K562 (cell line): ENCODE data around the gene EVI5. TPM values are rescaled to one million over a fixed set of nuclear protein-coding genes. Genes with fewer than 3 reads are reported as not detected.

Experiments used
- BRD4 ChIP-seq: fragments of 200-600 bp; sonication (generic); IDR thresholded peaks from 2 replicates; pipeline ENCODE4 v1.6.1; 2017; ENCODE audit warnings: inconsistent platforms
- LARP7 ChIP-seq: fragments of 450-650 bp; IDR thresholded peaks from 2 replicates; pipeline ENCODE4 v1.6.1; 2016
- PHF8 ChIP-seq: fragments of 200-600 bp; sonication (generic); IDR thresholded peaks from 2 replicates; pipeline ENCODE4 v1.6.1; 2012; ENCODE audit warnings: mixed run types, mild to moderate bottlenecking, inconsistent platforms, low read length, moderate library complexity, borderline replicate concordance
- ZNF239 ChIP-seq: fragments of 250-450 bp; sonication (Bioruptor Pico); IDR thresholded peaks from 2 replicates; pipeline ENCODE4 v1.4.0; 2020; ENCODE audit warnings: mild to moderate bottlenecking
- ZNF584 ChIP-seq: fragments of 200-800 bp; sonication (Bioruptor generic); IDR thresholded peaks from 2 replicates; pipeline ENCODE4 v1.6.1; 2016; ENCODE audit warnings: low read depth, mild to moderate bottlenecking, missing genetic modification characterization, missing compliant biosample characterization
- polyA plus RNA-seq, 8 experiments: library from polyadenylated mRNA; depleted of rRNA in 4 of 8; stranded (reverse) in 5 of 8; unstranded in 3 of 8; fragments of >200 nt; fragmentation: Nextera tagmentation in 2 of 8; fragmentation: Illumina TruSeq in 1 of 8; extraction: Ambion mirVana in 2 of 8; extraction: Trizol in 1 of 8; gene quantifications; 2 replicates each; pipeline versions ENCODE4 v1.2.1 to v1.2.3, GENCODE V29; 2011 to 2014; ENCODE audit warnings: inconsistent platforms in 1 of 8, missing spikeins in 1 of 8
- total RNA-seq, 7 experiments: library from RNA; depleted of rRNA in 6 of 7; stranded (reverse); fragments of >200 nt in 6 of 7; fragmentation: Illumina TruSeq in 2 of 7; extraction: Trizol in 2 of 7; gene quantifications; 2 replicates each; pipeline versions ENCODE4 v1.2.1 to v1.2.3, GENCODE V29; 2011 to 2021; ENCODE audit warnings: low replicate concordance in 1 of 7
- TF ChIP-seq, protein P1 (sequence below), 2 experiments: IDR thresholded peaks; 2 replicates each; pipeline ENCODE4 v1.6.1; 2012; ENCODE audit warnings: improper control_type of control experiment in 2 of 2, low read depth in 2 of 2, low read length in 2 of 2, borderline replicate concordance in 1 of 2
- TF ChIP-seq, protein P2 (sequence below), 2 experiments: fragments of 450-650 bp in 1 of 2; sonication (generic) in 1 of 2; formaldehyde crosslinking in 1 of 2; IDR thresholded peaks; 2 replicates each; pipeline versions ENCODE4 v1.7.1 to v1.9.0; 2016 to 2022; ENCODE audit warnings: inconsistent platforms in 1 of 2, mild to moderate bottlenecking in 1 of 2, missing genetic modification reagents in 1 of 2
- TF ChIP-seq, protein P3 (sequence below): IDR thresholded peaks from 2 replicates; pipeline ENCODE4 v1.6.1; 2016; ENCODE audit warnings: missing genetic modification characterization, missing compliant biosample characterization
- TF ChIP-seq, protein P4 (sequence below): fragments of 450-650 bp; IDR thresholded peaks from 2 replicates; pipeline ENCODE4 v1.6.1; 2017; ENCODE audit warnings: antibody characterized with exemption, mild to moderate bottlenecking

The EVI5 gene
- total and polyA plus RNA-seq, 9 of the 15 experiments (the other 6 are each of a cell fraction or from before 2014, with no cell fraction given): 1.7 to 50.1 (median 13.7) TPM

DNA sequence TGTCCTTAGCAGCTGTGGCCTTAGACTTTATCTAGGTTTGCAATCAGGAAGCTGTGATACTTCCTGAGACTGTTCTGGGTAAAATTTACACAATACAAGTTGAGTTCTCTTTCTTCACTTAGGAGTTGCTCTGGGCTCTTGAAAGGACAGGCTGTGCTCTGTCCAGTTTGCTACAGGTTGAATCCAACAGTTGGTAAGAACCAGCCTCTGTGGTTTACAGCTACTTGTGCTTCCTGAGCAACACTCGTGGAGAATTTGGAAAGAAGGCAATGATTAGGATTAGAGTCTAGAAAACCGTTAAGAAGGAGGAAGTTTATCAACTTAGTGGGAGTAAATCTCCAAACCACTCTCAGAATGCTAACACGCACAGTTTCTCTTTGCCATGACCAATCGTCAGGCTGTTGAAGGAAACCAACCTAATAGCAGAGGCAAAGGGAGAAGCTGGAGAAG lies 325.0 kb downstream of the EVI5 start (continued):
- TF ChIP-seq, protein P1, sequence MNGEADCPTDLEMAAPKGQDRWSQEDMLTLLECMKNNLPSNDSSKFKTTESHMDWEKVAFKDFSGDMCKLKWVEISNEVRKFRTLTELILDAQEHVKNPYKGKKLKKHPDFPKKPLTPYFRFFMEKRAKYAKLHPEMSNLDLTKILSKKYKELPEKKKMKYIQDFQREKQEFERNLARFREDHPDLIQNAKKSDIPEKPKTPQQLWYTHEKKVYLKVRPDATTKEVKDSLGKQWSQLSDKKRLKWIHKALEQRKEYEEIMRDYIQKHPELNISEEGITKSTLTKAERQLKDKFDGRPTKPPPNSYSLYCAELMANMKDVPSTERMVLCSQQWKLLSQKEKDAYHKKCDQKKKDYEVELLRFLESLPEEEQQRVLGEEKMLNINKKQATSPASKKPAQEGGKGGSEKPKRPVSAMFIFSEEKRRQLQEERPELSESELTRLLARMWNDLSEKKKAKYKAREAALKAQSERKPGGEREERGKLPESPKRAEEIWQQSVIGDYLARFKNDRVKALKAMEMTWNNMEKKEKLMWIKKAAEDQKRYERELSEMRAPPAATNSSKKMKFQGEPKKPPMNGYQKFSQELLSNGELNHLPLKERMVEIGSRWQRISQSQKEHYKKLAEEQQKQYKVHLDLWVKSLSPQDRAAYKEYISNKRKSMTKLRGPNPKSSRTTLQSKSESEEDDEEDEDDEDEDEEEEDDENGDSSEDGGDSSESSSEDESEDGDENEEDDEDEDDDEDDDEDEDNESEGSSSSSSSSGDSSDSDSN (IDR thresholded peaks at IDR 0.05; ENCODE audit: borderline replicate concordance in 1 of 2, low read depth in 2 of 2, low read length in 2 of 2): no peak
- TF ChIP-seq, protein P2, sequence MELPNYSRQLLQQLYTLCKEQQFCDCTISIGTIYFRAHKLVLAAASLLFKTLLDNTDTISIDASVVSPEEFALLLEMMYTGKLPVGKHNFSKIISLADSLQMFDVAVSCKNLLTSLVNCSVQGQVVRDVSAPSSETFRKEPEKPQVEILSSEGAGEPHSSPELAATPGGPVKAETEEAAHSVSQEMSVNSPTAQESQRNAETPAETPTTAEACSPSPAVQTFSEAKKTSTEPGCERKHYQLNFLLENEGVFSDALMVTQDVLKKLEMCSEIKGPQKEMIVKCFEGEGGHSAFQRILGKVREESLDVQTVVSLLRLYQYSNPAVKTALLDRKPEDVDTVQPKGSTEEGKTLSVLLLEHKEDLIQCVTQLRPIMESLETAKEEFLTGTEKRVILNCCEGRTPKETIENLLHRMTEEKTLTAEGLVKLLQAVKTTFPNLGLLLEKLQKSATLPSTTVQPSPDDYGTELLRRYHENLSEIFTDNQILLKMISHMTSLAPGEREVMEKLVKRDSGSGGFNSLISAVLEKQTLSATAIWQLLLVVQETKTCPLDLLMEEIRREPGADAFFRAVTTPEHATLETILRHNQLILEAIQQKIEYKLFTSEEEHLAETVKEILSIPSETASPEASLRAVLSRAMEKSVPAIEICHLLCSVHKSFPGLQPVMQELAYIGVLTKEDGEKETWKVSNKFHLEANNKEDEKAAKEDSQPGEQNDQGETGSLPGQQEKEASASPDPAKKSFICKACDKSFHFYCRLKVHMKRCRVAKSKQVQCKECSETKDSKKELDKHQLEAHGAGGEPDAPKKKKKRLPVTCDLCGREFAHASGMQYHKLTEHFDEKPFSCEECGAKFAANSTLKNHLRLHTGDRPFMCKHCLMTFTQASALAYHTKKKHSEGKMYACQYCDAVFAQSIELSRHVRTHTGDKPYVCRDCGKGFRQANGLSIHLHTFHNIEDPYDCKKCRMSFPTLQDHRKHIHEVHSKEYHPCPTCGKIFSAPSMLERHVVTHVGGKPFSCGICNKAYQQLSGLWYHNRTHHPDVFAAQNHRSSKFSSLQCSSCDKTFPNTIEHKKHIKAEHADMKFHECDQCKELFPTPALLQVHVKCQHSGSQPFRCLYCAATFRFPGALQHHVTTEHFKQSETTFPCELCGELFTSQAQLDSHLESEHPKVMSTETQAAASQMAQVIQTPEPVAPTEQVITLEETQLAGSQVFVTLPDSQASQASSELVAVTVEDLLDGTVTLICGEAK (IDR thresholded peaks at IDR 0.05): 0 out of 2 replicates have a peak, but pooled peaks have one; percentile 23
- TF ChIP-seq, protein P2 (CRISPR knock-in tag; IDR thresholded peaks at IDR 0.05): no peak
- TF ChIP-seq LARP7 (no peak), ZNF239 (CRISPR knock-in tag) (peak; percentile 35; the same call in 1 of the 2 replicates), BRD4 (no peak), ZNF584 (CRISPR knock-in tag) (0 out of 2 replicates have a peak, but pooled peaks have one; percentile 67), PHF8 (no peak)
- TF ChIP-seq, protein P3, sequence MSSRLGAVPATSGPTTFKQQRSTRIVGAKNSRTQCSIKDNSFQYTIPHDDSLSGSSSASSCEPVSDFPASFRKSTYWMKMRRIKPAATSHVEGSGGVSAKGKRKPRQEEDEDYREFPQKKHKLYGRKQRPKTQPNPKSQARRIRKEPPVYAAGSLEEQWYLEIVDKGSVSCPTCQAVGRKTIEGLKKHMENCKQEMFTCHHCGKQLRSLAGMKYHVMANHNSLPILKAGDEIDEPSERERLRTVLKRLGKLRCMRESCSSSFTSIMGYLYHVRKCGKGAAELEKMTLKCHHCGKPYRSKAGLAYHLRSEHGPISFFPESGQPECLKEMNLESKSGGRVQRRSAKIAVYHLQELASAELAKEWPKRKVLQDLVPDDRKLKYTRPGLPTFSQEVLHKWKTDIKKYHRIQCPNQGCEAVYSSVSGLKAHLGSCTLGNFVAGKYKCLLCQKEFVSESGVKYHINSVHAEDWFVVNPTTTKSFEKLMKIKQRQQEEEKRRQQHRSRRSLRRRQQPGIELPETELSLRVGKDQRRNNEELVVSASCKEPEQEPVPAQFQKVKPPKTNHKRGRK: no peak
- TF ChIP-seq, protein P4, sequence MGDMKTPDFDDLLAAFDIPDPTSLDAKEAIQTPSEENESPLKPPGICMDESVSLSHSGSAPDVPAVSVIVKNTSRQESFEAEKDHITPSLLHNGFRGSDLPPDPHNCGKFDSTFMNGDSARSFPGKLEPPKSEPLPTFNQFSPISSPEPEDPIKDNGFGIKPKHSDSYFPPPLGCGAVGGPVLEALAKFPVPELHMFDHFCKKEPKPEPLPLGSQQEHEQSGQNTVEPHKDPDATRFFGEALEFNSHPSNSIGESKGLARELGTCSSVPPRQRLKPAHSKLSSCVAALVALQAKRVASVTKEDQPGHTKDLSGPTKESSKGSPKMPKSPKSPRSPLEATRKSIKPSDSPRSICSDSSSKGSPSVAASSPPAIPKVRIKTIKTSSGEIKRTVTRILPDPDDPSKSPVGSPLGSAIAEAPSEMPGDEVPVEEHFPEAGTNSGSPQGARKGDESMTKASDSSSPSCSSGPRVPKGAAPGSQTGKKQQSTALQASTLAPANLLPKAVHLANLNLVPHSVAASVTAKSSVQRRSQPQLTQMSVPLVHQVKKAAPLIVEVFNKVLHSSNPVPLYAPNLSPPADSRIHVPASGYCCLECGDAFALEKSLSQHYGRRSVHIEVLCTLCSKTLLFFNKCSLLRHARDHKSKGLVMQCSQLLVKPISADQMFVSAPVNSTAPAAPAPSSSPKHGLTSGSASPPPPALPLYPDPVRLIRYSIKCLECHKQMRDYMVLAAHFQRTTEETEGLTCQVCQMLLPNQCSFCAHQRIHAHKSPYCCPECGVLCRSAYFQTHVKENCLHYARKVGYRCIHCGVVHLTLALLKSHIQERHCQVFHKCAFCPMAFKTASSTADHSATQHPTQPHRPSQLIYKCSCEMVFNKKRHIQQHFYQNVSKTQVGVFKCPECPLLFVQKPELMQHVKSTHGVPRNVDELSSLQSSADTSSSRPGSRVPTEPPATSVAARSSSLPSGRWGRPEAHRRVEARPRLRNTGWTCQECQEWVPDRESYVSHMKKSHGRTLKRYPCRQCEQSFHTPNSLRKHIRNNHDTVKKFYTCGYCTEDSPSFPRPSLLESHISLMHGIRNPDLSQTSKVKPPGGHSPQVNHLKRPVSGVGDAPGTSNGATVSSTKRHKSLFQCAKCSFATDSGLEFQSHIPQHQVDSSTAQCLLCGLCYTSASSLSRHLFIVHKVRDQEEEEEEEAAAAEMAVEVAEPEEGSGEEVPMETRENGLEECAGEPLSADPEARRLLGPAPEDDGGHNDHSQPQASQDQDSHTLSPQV: 0 out of 2 replicates have a peak, but pooled peaks have one; percentile 31
